ENCODE data around the gene CFAP43.

- TF ChIP-seq EZH2 (IDR thresholded peaks at IDR 0.05), result no peak
- TF ChIP-seq POLR2AphosphoS5 (IDR thresholded peaks at IDR 0.05; ENCODE audit: borderline replicate concordance, low read depth, low read length), result no peak
Observed at GRCh38 chr10:104250371-104250770, 18.2 kb upstream of the CFAP43 start.
